ENCODE data around the gene CD2. TPM values are rescaled to one million over a fixed set of nuclear protein-coding genes. Genes with fewer than 3 reads are reported as not detected.

Gene CD2
- total RNA-seq, 4 donors from 2014 or later = 5.0 to 8.7 (median 6.3) TPM; not detected in 1

- TF ChIP-seq CTCF (IDR thresholded peaks at IDR 0.05) (no peak), POLR2A (IDR thresholded peaks at IDR 0.05) (no peak), POLR2AphosphoS5 (IDR thresholded peaks at IDR 0.05) (no peak), EP300 (IDR thresholded peaks at IDR 0.05; ENCODE audit: low read depth) (no peak)
- H3K9me3 ChIP-seq = no peaks in the 10 kb centered on the region
- intact Hi-C loops (cut with DNase I; ENCODE audit: low total_unique reads) (no loop called here), in situ Hi-C loops (cut with MboI; ENCODE audit: low pct_ligation_motif_present in 1 of 4, low pct_unique_long_range_greater_than_20kb in 1 of 4, low sequenced_read_pairs in 3 of 4) (no loop called here)
- no peak overlapping the region for H3K4me3 ChIP-seq
- H3K36me3 ChIP-seq = no peaks in the 10 kb centered on the region
- H3K4me1 ChIP-seq = no peaks in the 10 kb centered on the region
- H3K27ac ChIP-seq = no peak overlapping the region
- no peaks in the 10 kb centered on the region for H3K27me3 ChIP-seq
- WGBS, 2 donors (ENCODE audit: low coverage in 1 of 2) = 96 to 98% methylated on average over 6 of the region's 6 CpGs
- no peak for DNase-seq
Observed at GRCh38 chr1:116781034-116781433, 26.8 kb downstream of the CD2 start.

GRCh38 chr1:116785006-116785405 lies 30.8 kb downstream of the CD2 start:
- no peak for DNase-seq
- in situ Hi-C loops (cut with MboI; ENCODE audit: low pct_ligation_motif_present in 1 of 4, low pct_unique_long_range_greater_than_20kb in 1 of 4, low sequenced_read_pairs in 3 of 4) (no loop called here), intact Hi-C loops (cut with DNase I; ENCODE audit: low total_unique reads) (no loop called here)
- H3K36me3 ChIP-seq = no peaks in the 10 kb centered on the region
- no peak overlapping the region for H3K27ac ChIP-seq
- 82% methylated on average over 4 of the region's 4 CpGs; no CpG with 5 or more reads in 1 of the 2 donors for WGBS, 2 donors (ENCODE audit: low coverage in 1 of 2)
- no peak overlapping the region for H3K4me3 ChIP-seq
- H3K27me3 ChIP-seq = no peaks in the 10 kb centered on the region
- no peaks in the 10 kb centered on the region for H3K9me3 ChIP-seq
- no peak for TF ChIP-seq POLR2AphosphoS5 (IDR thresholded peaks at IDR 0.05)
- TF ChIP-seq EP300 (IDR thresholded peaks at IDR 0.05; ENCODE audit: low read depth) = no peak
- TF ChIP-seq CTCF (IDR thresholded peaks at IDR 0.05) = no peak
- no peak for TF ChIP-seq POLR2A (IDR thresholded peaks at IDR 0.05)
- H3K4me1 ChIP-seq = no peaks in the 10 kb centered on the region

- H3K4me3 ChIP-seq = no peak overlapping the region
- in situ Hi-C loops (cut with MboI; ENCODE audit: low pct_ligation_motif_present in 1 of 4, low pct_unique_long_range_greater_than_20kb in 1 of 4, low sequenced_read_pairs in 3 of 4) = no loop called here
- H3K4me1 ChIP-seq = no peaks in the 10 kb centered on the region
- H3K9me3 ChIP-seq = no peaks in the 10 kb centered on the region
- no peak overlapping the region for H3K27ac ChIP-seq
- DNase-seq = no peak
- no peak for TF ChIP-seq POLR2AphosphoS5 (IDR thresholded peaks at IDR 0.05)
- no peak for TF ChIP-seq CTCF (IDR thresholded peaks at IDR 0.05)
- no peak for TF ChIP-seq EP300 (IDR thresholded peaks at IDR 0.05; ENCODE audit: low read depth)
- no peak for TF ChIP-seq POLR2A (IDR thresholded peaks at IDR 0.05)
- H3K36me3 ChIP-seq = no peaks in the 10 kb centered on the region
- 90 to 100% methylated on average over 1 of the region's 1 CpG for WGBS, 2 donors (ENCODE audit: low coverage in 1 of 2)
- H3K27me3 ChIP-seq = no peaks in the 10 kb centered on the region
- intact Hi-C loops (cut with DNase I; ENCODE audit: low total_unique reads) = no loop called here
Observed at GRCh38 chr1:116786049-116786448, 31.8 kb downstream of the CD2 start.

GRCh38 chr1:116791727-116792126 lies 37.5 kb downstream of the CD2 start:
- Histone ChIP-seq H3K27me3 (peaks cover 3% of the 10 kb centered on the region), H3K4me3 (no peak overlapping the region), H3K9me3 (no peaks in the 10 kb centered on the region), H3K27ac (no peak overlapping the region), H3K36me3 (no peaks in the 10 kb centered on the region), H3K4me1 (no peaks in the 10 kb centered on the region)
- intact Hi-C loops (cut with DNase I; ENCODE audit: low total_unique reads) (no loop called here), in situ Hi-C loops (cut with MboI; ENCODE audit: low pct_ligation_motif_present in 1 of 4, low pct_unique_long_range_greater_than_20kb in 1 of 4, low sequenced_read_pairs in 3 of 4) (no loop called here)
- TF ChIP-seq POLR2AphosphoS5 (IDR thresholded peaks at IDR 0.05) = no peak
- TF ChIP-seq POLR2A (IDR thresholded peaks at IDR 0.05) = no peak
- no peak for TF ChIP-seq EP300 (IDR thresholded peaks at IDR 0.05; ENCODE audit: low read depth)
- no peak for TF ChIP-seq CTCF (IDR thresholded peaks at IDR 0.05)
- DNase-seq = no peak

All from transverse colon (tissue), 4 donors.